ENCODE results near the gene TTC1.
"Not testable (repeated sequence)": the region's sequence is repeated elsewhere in the genome, so short reads cannot be mapped to it uniquely, and the experiment has no call there.

The TTC1 gene

GRCh38 chr5:160011471-160011870 lies 2.5 kb downstream of the TTC1 start:
- Histone ChIP-seq H4K20me1 (ENCODE audit: insufficient read depth, low read length) (no peaks in the 10 kb centered on the region), H3K4me3 (ENCODE audit: low read length) (no peak overlapping the region), H3K36me3 (replicated peaks; ENCODE audit: low read depth, low read length) (peaks cover 8% of the 10 kb centered on the region), H3K9me3 (ENCODE audit: insufficient read depth, low read length) (no peaks in the 10 kb centered on the region), H3K4me1 (ENCODE audit: low read length) (0 out of 2 replicates have a peak, but pooled peaks cover 8% of the 10 kb centered on the region), H2AFZ (ENCODE audit: low read depth, low read length) (no peak overlapping the region), H3K27ac (ENCODE audit: low read length) (no peak overlapping the region), H3K4me2 (ENCODE audit: low read length) (no peak overlapping the region), H3K79me2 (ENCODE audit: low read length) (peaks cover 29% of the 10 kb centered on the region), H3K27me3 (ENCODE audit: low read depth, low read length) (no peaks in the 10 kb centered on the region), H3K9ac (ENCODE audit: low read length) (no peak overlapping the region)
- TF ChIP-seq EZH2phosphoT487 (IDR thresholded peaks at IDR 0.05; ENCODE audit: low read depth): no peak
- no peak for TF ChIP-seq CTCF (IDR thresholded peaks at IDR 0.05; ENCODE audit: low read depth, low read length)

- H3K27ac ChIP-seq (ENCODE audit: low read length); H3K9ac ChIP-seq (ENCODE audit: low read length); H2AFZ ChIP-seq (ENCODE audit: low read depth, low read length); H3K9me3 ChIP-seq (ENCODE audit: insufficient read depth, low read length); H4K20me1 ChIP-seq (ENCODE audit: insufficient read depth, low read length); H3K4me2 ChIP-seq (ENCODE audit: low read length); H3K4me1 ChIP-seq (ENCODE audit: low read length); H3K4me3 ChIP-seq (ENCODE audit: low read length); H3K27me3 ChIP-seq (ENCODE audit: low read depth, low read length): not testable (repeated sequence)
- Histone ChIP-seq H3K36me3 (replicated peaks; ENCODE audit: low read depth, low read length) (peaks cover 21% of the 10 kb centered on the region), H3K79me2 (ENCODE audit: low read length) (peaks cover 26% of the 10 kb centered on the region)
These were observed 5.3 kb downstream of the TTC1 start for GRCh38 chr5:160014197-160014596.

GRCh38 chr5:160018945-160019625 lies 10.1 kb downstream of the TTC1 start:
- Histone ChIP-seq H3K4me3 (ENCODE audit: low read length) (no peak overlapping the region), H2AFZ (ENCODE audit: low read depth, low read length) (no peak overlapping the region), H4K20me1 (ENCODE audit: insufficient read depth, low read length) (no peaks in the 10 kb centered on the region), H3K4me1 (ENCODE audit: low read length) (no peaks in the 10 kb centered on the region), H3K27me3 (ENCODE audit: low read depth, low read length) (no peaks in the 10 kb centered on the region), H3K27ac (ENCODE audit: low read length) (no peak overlapping the region), H3K4me2 (ENCODE audit: low read length) (no peak overlapping the region), H3K79me2 (ENCODE audit: low read length) (no peaks in the 10 kb centered on the region), H3K9ac (ENCODE audit: low read length) (no peak overlapping the region), H3K36me3 (replicated peaks; ENCODE audit: low read depth, low read length) (peaks cover 17% of the 10 kb centered on the region), H3K9me3 (ENCODE audit: insufficient read depth, low read length) (no peaks in the 10 kb centered on the region)
- no peak for TF ChIP-seq CTCF (IDR thresholded peaks at IDR 0.05; ENCODE audit: low read depth, low read length)
- no peak for TF ChIP-seq EZH2phosphoT487 (IDR thresholded peaks at IDR 0.05; ENCODE audit: low read depth)

- H3K27ac ChIP-seq (ENCODE audit: low read length): no peak overlapping the region
- H2AFZ ChIP-seq (ENCODE audit: low read depth, low read length): no peak overlapping the region
- no peaks in the 10 kb centered on the region for H3K4me1 ChIP-seq (ENCODE audit: low read length)
- H3K9ac ChIP-seq (ENCODE audit: low read length): no peak overlapping the region
- 0 out of 2 replicates have a peak, but pooled peaks cover 3% of the 10 kb centered on the region for H3K79me2 ChIP-seq (ENCODE audit: low read length)
- no peaks in the 10 kb centered on the region for H4K20me1 ChIP-seq (ENCODE audit: insufficient read depth, low read length)
- peaks cover 16% of the 10 kb centered on the region for H3K36me3 ChIP-seq (replicated peaks; ENCODE audit: low read depth, low read length)
- no peak overlapping the region for H3K4me2 ChIP-seq (ENCODE audit: low read length)
- no peak for TF ChIP-seq EZH2phosphoT487 (IDR thresholded peaks at IDR 0.05; ENCODE audit: low read depth)
- no peak for TF ChIP-seq CTCF (IDR thresholded peaks at IDR 0.05; ENCODE audit: low read depth, low read length)
- H3K9me3 ChIP-seq (ENCODE audit: insufficient read depth, low read length): no peaks in the 10 kb centered on the region
- H3K4me3 ChIP-seq (ENCODE audit: low read length): no peak overlapping the region
- H3K27me3 ChIP-seq (ENCODE audit: low read depth, low read length): no peaks in the 10 kb centered on the region
These were observed 11.4 kb downstream of the TTC1 start for GRCh38 chr5:160020266-160020770.
